Fibroblast of lung (primary cell): Measurements from ENCODE around the gene REC8.

ENCODE experiments used
- EZH2 ChIP-seq: IDR thresholded peaks from 2 replicates; pipeline ENCODE4 v1.5.1; 2012; ENCODE audit warnings: low read length, control low read depth, mild to moderate bottlenecking; ENCODE audit errors: missing control alignments
- TF ChIP-seq, protein P1 (sequence below), 2 donors: IDR thresholded peaks in 1 of 2; conservative IDR thresholded peaks in 1 of 2; 1 replicate in 1 of 2; 2 replicates in 1 of 2; pipeline ENCODE4 v1.5.1; 2011 to 2012; ENCODE audit warnings: low read length in 2 of 2, control low read depth in 1 of 2, inconsistent platforms in 1 of 2, low read depth in 1 of 2, mild to moderate bottlenecking in 1 of 2

DNA sequence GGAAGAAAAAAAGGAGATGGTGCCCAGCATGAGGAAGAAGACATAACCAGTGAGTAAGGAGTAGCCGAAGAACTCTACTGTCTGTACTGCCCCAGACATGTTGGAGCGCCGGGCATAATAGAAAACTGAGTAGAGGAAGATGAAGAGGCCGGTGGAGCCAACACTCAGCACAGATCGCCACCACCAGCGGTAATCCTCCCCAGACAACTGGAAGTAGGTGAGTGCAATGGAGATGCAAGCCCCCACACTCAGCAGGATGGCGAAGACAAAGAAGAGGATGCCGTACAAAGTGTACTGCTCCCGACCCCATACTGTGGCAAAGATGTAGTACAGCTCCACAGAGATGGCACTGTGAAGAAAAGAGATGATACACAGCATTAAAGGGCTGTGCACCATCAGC lies 17.6 kb downstream of the REC8 start:
- TF ChIP-seq, protein P1, sequence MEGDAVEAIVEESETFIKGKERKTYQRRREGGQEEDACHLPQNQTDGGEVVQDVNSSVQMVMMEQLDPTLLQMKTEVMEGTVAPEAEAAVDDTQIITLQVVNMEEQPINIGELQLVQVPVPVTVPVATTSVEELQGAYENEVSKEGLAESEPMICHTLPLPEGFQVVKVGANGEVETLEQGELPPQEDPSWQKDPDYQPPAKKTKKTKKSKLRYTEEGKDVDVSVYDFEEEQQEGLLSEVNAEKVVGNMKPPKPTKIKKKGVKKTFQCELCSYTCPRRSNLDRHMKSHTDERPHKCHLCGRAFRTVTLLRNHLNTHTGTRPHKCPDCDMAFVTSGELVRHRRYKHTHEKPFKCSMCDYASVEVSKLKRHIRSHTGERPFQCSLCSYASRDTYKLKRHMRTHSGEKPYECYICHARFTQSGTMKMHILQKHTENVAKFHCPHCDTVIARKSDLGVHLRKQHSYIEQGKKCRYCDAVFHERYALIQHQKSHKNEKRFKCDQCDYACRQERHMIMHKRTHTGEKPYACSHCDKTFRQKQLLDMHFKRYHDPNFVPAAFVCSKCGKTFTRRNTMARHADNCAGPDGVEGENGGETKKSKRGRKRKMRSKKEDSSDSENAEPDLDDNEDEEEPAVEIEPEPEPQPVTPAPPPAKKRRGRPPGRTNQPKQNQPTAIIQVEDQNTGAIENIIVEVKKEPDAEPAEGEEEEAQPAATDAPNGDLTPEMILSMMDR (conservative IDR thresholded peaks at IDR 0.05 in 1 of 2, IDR thresholded peaks at IDR 0.05 in 1 of 2; ENCODE audit: low read depth in 1 of 2, low read length in 2 of 2), result no peak
- TF ChIP-seq EZH2, result no peak
